ENCODE measurements around the gene ZNF655. TPM values are rescaled to one million over a fixed set of nuclear protein-coding genes. Genes with fewer than 3 reads are reported as not detected.

The ZNF655 gene
- total RNA-seq, 4 donors from 2014 or later, result 153 to 304 (median 226) TPM

GRCh38 chr7:99623091-99623693, 64.8 kb downstream of the ZNF655 start:
- H3K27ac ChIP-seq, result no peak overlapping the region
- TF ChIP-seq CTCF (IDR thresholded peaks at IDR 0.05) (no peak), EP300 (IDR thresholded peaks at IDR 0.05; ENCODE audit: low read depth) (no peak), POLR2AphosphoS5 (IDR thresholded peaks at IDR 0.05) (no peak), POLR2A (IDR thresholded peaks at IDR 0.05) (no peak)
- H3K4me3 ChIP-seq, result no peak overlapping the region
- DNase-seq, result no peak
- peaks cover 0 to 7% (median 0%) of the 10 kb centered on the region in 4 donors for H3K4me1 ChIP-seq
- in situ Hi-C loops (cut with MboI; ENCODE audit: low pct_ligation_motif_present in 1 of 4, low pct_unique_long_range_greater_than_20kb in 1 of 4, low sequenced_read_pairs in 3 of 4) (no loop called here), intact Hi-C loops (cut with DNase I; ENCODE audit: low total_unique reads) (no loop called here)
- H3K9me3 ChIP-seq, result no peaks in the 10 kb centered on the region
- H3K36me3 ChIP-seq, result peaks cover 0 to 82% (median 42%) of the 10 kb centered on the region in 4 donors
- no peaks in the 10 kb centered on the region for H3K27me3 ChIP-seq
- 85% methylated on average over 7 of the region's 7 CpGs; no CpG with 5 or more reads in 1 of the 2 donors for WGBS, 2 donors (ENCODE audit: low coverage in 1 of 2)

- peak overlapping the region in 1 of 4 donors; percentile 20 for H3K27ac ChIP-seq
- no peak for TF ChIP-seq EP300 (IDR thresholded peaks at IDR 0.05; ENCODE audit: low read depth)
- no peak for TF ChIP-seq CTCF (IDR thresholded peaks at IDR 0.05)
- no peak for TF ChIP-seq POLR2AphosphoS5 (IDR thresholded peaks at IDR 0.05)
- TF ChIP-seq POLR2A (IDR thresholded peaks at IDR 0.05), result no peak
Measured at GRCh38 chr7:99623702-99624447, 65.4 kb downstream of the ZNF655 start.

GRCh38 chr7:99624484-99624883, 66.0 kb downstream of the ZNF655 start:
- TF ChIP-seq EP300 (IDR thresholded peaks at IDR 0.05; ENCODE audit: low read depth) (no peak), CTCF (IDR thresholded peaks at IDR 0.05) (no peak), POLR2A (IDR thresholded peaks at IDR 0.05) (no peak), POLR2AphosphoS5 (IDR thresholded peaks at IDR 0.05) (no peak)
- Histone ChIP-seq H3K27me3 (no peaks in the 10 kb centered on the region), H3K27ac (no peak overlapping the region), H3K4me1 (peaks cover 0 to 4% (median 0%) of the 10 kb centered on the region in 4 donors), H3K4me3 (no peak overlapping the region), H3K9me3 (no peaks in the 10 kb centered on the region), H3K36me3 (peaks cover 0 to 86% (median 36%) of the 10 kb centered on the region in 4 donors)
- WGBS, 2 donors (ENCODE audit: low coverage in 1 of 2), result 89% methylated on average over 16 of the region's 16 CpGs; no CpG with 5 or more reads in 1 of the 2 donors
- DNase-seq, result peak; percentile 34
- intact Hi-C loops (cut with DNase I; ENCODE audit: low total_unique reads) (no loop called here), in situ Hi-C loops (cut with MboI; ENCODE audit: low pct_ligation_motif_present in 1 of 4, low pct_unique_long_range_greater_than_20kb in 1 of 4, low sequenced_read_pairs in 3 of 4) (no loop called here)

More at GRCh38 chr7:99623702-99624447, 65.4 kb downstream of the ZNF655 start:
- DNase-seq, result no peak
- intact Hi-C loops (cut with DNase I; ENCODE audit: low total_unique reads), result no loop called here
- Histone ChIP-seq H3K9me3 (no peaks in the 10 kb centered on the region), H3K27me3 (no peaks in the 10 kb centered on the region), H3K36me3 (peaks cover 0 to 86% (median 39%) of the 10 kb centered on the region in 4 donors), H3K4me1 (peaks cover 0 to 4% (median 0%) of the 10 kb centered on the region in 4 donors), H3K4me3 (no peak overlapping the region)
- in situ Hi-C loops (cut with MboI; ENCODE audit: low pct_ligation_motif_present in 1 of 4, low pct_unique_long_range_greater_than_20kb in 1 of 4, low sequenced_read_pairs in 3 of 4), result no loop called here
- 83 to 87% methylated on average over 3 to 9 of the region's 9 CpGs for WGBS, 2 donors (ENCODE audit: low coverage in 1 of 2)

- no peak for DNase-seq
- Histone ChIP-seq H3K4me3 (no peak overlapping the region), H3K4me1 (peaks cover 0 to 4% (median 0%) of the 10 kb centered on the region in 4 donors), H3K27me3 (no peaks in the 10 kb centered on the region), H3K36me3 (peaks cover 0 to 86% (median 32%) of the 10 kb centered on the region in 4 donors), H3K9me3 (no peaks in the 10 kb centered on the region), H3K27ac (no peak overlapping the region)
- WGBS, 2 donors (ENCODE audit: low coverage in 1 of 2), result 90 to 93% methylated on average over 2 to 5 of the region's 5 CpGs
- intact Hi-C loops (cut with DNase I; ENCODE audit: low total_unique reads) (no loop called here), in situ Hi-C loops (cut with MboI; ENCODE audit: low pct_ligation_motif_present in 1 of 4, low pct_unique_long_range_greater_than_20kb in 1 of 4, low sequenced_read_pairs in 3 of 4) (no loop called here)
- TF ChIP-seq EP300 (IDR thresholded peaks at IDR 0.05; ENCODE audit: low read depth) (no peak), POLR2A (IDR thresholded peaks at IDR 0.05) (no peak), CTCF (IDR thresholded peaks at IDR 0.05) (no peak), POLR2AphosphoS5 (IDR thresholded peaks at IDR 0.05) (no peak)
Measured at GRCh38 chr7:99625321-99625720, 66.9 kb downstream of the ZNF655 start.

Measured in transverse colon (tissue), 4 donors.